NCI-H226 (cell line): Measurements from ENCODE around the gene EYA4.
"Not testable (repeated sequence)": the region's sequence is repeated elsewhere in the genome, so short reads cannot be mapped to it uniquely, and the experiment has no call there.

Experiments
- DNase-seq: peaks from one replicate; pipeline ENCODE4 v3.0.0-alpha.2; 2015

The EYA4 gene

GRCh38 chr6:133541040-133541439 is 299.9 kb downstream of the EYA4 start:
- no peak for DNase-seq

GRCh38 chr6:133542056-133542821 is 301.1 kb downstream of the EYA4 start:
- DNase-seq = peak; percentile 28

GRCh38 chr6:133544419-133544818 is 303.3 kb downstream of the EYA4 start:
- no peak for DNase-seq

GRCh38 chr6:133546098-133546497 is 304.9 kb downstream of the EYA4 start:
- DNase-seq = no peak

GRCh38 chr6:133547136-133547535 is 306.0 kb downstream of the EYA4 start:
- no peak for DNase-seq

- peak; percentile 92 for DNase-seq
These were observed 307.4 kb downstream of the EYA4 start for GRCh38 chr6:133548423-133549159.

GRCh38 chr6:133549371-133549801 is 308.2 kb downstream of the EYA4 start:
- DNase-seq = no peak

GRCh38 chr6:133550026-133550425 is 308.9 kb downstream of the EYA4 start:
- no peak for DNase-seq

GRCh38 chr6:133551436-133551835 is 310.3 kb downstream of the EYA4 start:
- no peak for DNase-seq

- DNase-seq = peak; percentile 99
These were observed 310.7 kb downstream of the EYA4 start for GRCh38 chr6:133551847-133552341.

- DNase-seq = no peak
These were observed 312.5 kb downstream of the EYA4 start for GRCh38 chr6:133553652-133554051.

GRCh38 chr6:133554121-133554520 is 313.0 kb downstream of the EYA4 start:
- not testable (repeated sequence) for DNase-seq

GRCh38 chr6:133555685-133556084 is 314.5 kb downstream of the EYA4 start:
- DNase-seq = no peak

- no peak for DNase-seq
These were observed 318.8 kb downstream of the EYA4 start for GRCh38 chr6:133559926-133560325.

- DNase-seq = no peak
These were observed 326.5 kb downstream of the EYA4 start for GRCh38 chr6:133567636-133568035.

GRCh38 chr6:133568970-133569889 is 328.1 kb downstream of the EYA4 start:
- peak; percentile 81 for DNase-seq

- no peak for DNase-seq
These were observed 330.5 kb downstream of the EYA4 start for GRCh38 chr6:133571681-133572080.

GRCh38 chr6:133577851-133578250 is 336.7 kb downstream of the EYA4 start:
- DNase-seq = no peak
